T-helper 2 cell treated with Interferon-gamma antibody and Interleukin-4, amounts not matched to agents 100 ng/mL and 5 ng/mL, for 36 hours (primary cell): ENCODE measurements around the gene HYPK. TPM values are rescaled to one million over a fixed set of nuclear protein-coding genes. Genes with fewer than 3 reads are reported as not detected.

Experiments used
- intact Hi-C: fragments of 100-400 bp; cut with micrococcal nuclease; formaldehyde crosslinking; loops from one replicate; pipeline ENCODE4 v1.15.1; 2023
- total RNA-seq: library from RNA; stranded (reverse); gene quantifications from 2 replicates; pipeline ENCODE4 v1.2.3, GENCODE V29; 2022

HYPK gene, protein sequence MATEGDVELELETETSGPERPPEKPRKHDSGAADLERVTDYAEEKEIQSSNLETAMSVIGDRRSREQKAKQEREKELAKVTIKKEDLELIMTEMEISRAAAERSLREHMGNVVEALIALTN
- 15.4 and 18.4 TPM in 2 replicates for total RNA-seq

DNA sequence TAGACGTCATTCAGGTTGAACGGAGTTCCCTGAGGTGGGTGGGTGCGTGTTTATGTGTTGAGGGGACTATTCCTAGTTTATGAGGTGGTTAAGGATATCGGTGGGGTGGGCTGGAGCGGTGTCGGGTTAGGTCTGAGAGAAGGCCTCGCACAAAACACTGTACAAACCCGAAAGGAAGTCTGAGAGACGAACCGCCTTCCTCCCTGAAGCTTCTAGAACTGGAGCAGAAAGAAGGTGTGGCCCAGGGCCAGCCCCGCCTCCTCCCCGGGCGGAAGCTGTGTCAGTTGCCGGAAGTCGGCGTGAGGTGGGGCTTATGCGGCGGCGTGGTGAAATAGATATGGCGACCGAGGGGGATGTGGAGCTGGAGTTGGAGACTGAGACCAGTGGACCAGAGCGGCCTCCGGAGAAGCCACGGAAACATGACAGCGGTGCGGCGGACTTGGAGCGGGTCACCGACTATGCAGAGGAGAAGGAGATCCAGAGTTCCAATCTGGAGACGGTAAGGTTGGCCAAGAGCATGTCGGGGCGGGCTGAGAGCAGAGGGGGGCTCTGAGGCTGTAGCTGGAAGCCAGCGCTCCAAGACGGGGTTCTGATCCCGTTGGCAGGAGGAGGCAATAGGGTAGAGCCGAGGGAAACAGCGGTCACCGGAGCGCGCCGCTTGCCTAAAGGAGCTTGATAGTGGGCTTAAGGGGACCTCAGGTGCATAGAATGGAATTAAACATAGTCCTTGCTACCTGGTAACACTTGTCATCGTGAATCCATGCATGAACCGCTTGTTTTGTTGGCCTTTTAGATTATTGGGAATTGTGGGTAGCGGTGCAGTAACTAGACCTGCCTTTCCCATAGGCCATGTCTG is at the start of gene HYPK:
Gene HYPK, plus strand, starts transcription at position 314 of the 856 bp plus-strand sequence. Its CDS starts 24 bp downstream, at position 338.
- intact Hi-C loops: loop anchor here (1.0 kb wide), 2 partner anchors 8 to 24 kb away; partner anchors contain the start of genes MFAP1 and SERF2

DNA sequence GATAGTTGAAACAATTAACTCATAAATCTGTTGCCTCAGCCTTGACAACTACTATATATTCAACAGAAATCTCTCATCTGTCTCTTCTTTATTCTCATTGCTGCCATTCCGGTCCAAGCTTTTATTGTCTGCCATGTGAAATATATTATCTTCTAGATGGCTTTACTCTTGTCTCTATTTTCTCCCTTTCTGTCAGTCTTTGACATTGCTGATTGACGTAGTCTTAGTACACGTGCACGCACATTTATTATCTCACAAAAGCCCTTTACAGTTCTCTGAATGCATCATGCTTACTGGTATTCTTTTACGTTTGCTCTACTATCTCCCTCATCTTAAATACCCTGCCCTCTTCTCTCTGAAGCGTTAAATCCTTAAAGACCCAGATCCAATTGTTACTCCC is 48.5 kb upstream of the HYPK start:
- intact Hi-C loops: no loop called here

DNA sequence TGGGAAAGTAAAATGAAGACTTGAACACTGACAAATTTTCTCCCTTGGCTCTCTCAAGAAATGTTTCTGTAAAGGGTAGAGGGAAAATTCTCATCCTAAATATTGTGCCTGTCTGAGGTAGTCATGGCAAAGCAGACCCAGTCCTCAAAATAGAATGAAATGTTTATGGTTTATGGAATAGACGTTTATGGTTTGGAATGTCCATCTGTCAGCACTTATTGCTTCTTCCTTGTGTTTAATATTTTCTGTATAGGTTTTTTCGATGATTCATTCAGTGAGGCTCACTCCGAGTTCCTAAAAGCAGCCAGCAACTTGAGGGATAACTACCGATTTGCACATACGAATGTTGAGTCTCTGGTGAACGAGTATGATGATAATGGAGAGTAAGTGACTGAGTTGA is 37.6 kb upstream of the HYPK start:
- intact Hi-C loops: no loop called here

DNA sequence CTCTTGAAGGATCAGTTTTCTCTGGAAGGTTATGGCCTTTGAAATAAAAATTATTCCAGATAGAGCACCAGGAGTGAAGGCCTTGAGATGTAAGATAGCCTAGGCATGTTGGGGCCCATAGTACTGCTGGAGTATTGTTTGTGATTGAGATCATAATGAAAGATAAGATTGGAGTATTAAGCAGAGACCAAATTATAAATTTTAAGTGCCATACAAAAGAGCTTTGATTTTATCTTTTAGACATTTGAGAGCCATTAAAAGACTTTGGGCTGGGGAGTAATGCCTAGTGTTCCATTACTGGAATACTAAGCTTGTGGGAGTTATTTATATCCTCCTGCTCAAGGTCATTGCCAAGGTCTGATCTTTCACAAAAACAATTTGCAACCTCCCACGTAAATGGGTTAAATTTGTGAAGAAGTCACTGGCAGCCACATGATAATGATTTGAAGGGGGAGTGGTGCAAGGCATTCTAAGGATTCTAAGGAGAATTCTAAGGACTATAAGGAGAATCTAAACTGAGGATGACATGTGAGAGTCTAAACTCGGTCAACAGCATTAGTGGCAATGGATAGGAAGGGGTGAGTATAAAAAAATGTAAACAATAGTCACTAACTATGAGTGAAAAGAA is 36.5 kb upstream of the HYPK start:
- intact Hi-C loops: no loop called here

DNA sequence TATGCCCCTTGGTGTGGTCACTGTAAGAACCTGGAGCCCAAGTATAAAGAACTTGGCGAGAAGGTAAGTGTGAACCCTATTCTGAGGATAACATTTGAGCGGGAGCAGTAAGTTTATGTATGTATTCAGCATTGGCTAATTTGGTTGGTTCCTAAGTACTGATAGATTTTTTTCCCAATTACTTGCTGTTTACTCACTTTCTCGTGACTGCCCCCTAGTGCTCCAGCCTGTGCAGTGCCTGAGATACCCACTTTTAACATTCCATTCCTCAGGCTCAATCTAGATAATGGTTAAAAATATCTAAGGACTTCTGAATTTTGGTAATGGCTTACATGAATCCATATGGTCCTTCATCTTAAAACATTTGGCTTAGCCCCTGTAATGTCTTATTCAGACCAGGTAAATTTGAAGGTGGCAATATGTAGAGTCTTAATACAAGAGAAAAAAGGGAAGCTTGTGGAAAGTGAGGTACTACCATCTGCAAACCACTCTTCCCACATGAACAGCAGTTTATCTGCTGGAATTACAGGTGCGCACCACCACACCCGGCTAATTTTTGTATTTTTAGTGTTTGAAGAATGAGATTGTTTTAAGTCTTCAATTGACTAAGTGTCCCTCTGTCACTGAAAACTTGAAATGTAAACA is 30.7 kb upstream of the HYPK start:
- intact Hi-C loops: no loop called here

DNA sequence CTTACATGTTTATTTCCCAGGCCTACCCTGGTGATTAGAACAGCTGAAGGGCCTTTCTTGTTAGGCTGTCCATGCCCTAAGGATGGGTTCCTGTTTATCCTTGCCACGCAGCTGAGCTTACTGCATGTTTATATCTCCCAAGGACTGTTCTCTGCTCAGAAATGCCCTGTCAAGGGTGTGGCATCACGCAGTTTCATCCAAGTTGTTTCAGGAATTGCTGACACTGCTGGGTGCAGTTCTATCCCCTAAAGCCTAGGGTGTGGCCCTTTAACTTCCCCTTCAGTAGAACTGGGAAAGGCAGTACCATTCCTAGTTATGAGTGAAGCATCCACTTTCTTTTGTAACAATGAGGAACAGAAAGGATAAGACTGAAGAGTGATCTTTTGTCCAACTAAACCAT is 28.6 kb upstream of the HYPK start:
- intact Hi-C loops: no loop called here

DNA sequence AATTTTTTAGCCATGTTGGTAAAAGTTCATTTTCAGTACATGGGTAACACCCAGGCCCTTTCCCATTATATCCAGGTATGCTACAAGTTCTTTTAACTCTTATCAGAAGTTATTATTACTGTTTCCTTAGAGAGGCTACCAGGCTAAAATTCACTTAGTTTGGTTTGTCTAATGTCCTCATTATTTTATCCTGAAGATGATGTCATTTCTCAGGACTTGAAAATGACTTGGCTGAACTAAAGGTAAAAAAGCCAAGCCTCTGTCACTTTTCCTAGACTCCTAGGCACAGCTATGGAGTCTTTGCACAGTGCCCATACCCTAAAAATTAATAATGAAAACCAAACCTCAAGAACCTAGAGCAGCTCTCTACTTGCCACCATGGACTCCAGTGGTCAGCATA is 27.8 kb upstream of the HYPK start:
- intact Hi-C loops: no loop called here

DNA sequence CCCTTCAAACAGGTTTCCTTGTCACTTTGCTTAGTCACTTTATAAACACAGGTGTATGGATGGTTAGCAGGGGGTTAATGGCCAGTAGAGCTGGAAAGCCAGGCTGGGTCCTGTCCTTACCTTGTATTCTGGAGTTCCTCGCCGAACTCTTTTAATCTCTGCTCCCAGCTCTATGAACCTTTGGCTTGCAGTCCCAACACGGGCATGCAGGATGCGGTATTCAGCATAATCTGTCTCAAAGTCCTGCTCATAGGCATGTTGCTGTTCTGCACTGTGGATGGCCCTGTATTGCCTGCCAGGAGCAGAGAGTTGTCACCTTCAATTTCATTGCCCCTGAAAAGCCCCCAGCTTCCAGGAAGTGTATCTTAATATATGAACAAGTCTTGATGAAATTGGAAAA is 26.3 kb upstream of the HYPK start:
- intact Hi-C loops: no loop called here

DNA sequence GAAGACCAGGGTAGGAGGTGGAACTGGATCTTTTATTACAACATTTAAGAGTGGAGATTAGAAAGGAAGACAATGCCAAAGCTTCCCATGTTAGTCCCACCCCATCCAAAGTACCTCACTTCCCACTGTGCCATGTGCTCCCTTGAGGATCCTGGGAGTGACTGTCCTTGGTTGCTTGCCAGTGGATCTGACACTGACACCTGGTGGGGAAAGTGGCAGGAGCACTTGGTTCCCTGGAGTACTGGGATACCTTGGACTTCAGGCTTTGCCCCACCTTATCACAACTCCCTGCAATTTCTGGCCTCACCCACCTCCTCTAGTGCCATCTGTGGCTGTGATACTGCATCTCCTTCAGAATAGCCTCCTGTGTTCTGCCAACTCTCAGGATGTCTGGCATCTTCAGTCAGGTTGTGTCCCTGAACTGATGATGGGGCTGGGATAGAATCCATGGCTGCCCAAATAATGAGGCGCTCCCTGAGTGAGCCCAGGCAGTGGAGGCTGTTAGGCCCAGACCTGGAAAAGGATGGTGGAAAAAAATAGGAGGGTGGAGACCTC is 24.9 kb upstream of the HYPK start:
- intact Hi-C loops: no loop called here

DNA sequence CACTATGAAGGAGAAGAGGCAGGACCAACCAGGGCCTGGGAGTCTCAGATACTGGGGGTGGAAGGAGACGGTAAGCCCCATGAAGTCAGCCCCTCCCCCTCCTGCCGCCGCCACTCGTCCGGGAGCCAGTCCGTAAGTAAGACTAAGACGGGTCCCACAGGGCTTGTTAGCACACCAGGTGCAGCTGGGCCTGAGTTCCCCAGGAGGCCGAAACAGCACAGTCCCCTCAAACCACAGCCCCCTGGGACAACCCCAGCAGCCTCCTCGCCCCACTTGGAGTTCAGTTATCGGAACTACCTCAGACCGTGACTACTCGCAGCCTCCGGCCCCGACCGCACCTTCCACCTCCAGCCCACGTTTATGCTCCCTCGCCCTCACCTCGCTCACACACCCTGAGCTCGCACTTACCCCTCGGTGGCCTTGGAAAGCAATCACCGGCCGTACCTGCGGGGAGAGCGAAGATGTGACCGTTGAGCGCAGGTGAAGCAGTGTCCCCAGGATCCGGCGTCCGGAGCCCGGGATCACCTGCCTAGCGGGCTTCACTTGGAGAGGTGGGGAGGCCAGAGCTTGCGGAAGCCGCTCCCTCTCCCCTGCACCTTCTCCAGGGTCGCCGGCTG is 24.2 kb upstream of the HYPK start:
- intact Hi-C loops: loop anchor here (1.0 kb wide), 1 partner anchor 266 kb away; no protein-coding TSS in a partner anchor

DNA sequence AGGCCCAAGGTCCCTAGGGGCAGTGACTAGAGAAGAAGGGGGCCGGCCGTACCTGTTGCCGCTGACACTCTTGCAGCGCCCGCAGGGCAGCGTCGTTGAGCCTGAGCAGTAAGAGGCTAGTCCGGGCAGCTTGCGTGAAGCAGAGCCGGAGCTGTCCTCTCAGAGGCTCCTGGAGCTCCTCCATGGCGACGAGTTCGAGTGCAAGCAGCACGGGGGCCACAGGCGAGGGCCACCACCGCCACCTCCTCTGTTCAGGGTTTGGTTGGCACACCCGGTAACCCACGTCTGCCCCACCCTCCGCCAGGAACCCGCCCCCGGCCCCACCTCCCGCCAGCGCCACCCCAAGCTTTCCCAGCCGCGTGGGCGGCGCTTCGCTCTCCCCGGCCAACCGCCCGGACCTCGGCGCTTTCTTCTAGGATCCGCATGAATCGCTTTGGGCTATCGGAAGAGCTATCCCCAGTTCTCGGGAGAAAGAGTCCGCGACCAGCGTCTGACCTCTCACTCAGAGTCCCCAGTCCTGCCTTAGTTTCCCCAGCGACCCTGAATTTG is 23.6 kb upstream of the HYPK start, which contains the start of gene ELL3:
Gene ELL3, minus strand, starts transcription at position 249 of the 549 bp plus-strand sequence. Its CDS starts 65 bp downstream, at position 184.
- intact Hi-C loops: loop anchor here (1.0 kb wide), 3 partner anchors 16 to 266 kb away; partner anchors contain the start of gene SERF2

DNA sequence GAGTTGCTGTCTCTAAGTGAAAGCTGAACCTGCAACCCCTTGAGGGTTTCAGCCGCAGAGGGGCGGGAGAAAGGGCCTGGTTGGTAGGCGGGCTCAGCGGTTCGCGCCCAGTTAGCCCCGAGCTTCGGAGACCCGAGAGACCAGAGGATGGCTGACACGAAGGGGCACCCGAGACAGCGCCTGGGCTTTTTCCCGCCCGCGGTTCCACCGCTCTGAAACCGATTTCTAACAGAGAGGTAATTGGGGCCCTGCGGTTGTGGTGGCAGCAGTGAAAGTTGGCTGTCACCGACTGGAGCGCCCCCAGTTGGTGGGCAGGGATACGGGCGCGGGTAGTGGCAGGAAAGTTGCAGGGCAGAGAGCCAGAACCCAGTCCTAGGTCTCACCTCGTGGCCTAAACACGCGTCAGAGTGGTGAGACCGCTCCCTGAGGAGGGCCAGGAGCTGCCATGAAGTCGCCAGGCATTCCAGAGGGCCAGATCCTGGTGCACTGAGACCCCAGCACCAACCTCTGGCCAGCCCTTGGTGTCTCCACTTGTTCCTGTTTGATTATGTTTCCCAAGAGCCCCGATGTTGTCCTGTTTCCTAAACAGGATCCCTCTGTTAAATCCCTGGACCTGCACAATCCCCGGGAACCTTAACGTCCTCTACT is 23.0 kb upstream of the HYPK start:
- intact Hi-C loops: loop anchor here (1.0 kb wide), 2 partner anchors 15 to 49 kb away; partner anchors contain the start of gene SERF2

DNA sequence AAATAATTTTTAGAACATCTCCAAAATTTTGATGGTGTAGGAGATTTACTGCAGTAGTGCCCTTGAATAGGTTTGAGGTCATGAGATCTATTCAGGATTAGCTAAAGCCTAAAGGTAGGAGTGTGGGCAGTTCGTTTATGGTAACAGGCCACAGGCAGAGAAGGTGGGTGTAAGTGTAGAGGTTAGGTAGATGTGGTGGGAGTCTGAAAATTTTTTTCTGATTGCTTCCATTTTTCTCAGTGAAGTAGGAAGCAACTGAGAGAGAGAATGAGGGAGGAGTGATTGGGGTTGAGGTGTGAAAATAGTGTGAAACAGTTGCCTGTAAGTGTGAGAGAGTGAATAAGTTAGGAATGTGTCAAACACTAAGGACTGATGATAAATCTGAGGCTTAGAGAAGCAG is 21.4 kb upstream of the HYPK start:
- intact Hi-C loops: no loop called here

DNA sequence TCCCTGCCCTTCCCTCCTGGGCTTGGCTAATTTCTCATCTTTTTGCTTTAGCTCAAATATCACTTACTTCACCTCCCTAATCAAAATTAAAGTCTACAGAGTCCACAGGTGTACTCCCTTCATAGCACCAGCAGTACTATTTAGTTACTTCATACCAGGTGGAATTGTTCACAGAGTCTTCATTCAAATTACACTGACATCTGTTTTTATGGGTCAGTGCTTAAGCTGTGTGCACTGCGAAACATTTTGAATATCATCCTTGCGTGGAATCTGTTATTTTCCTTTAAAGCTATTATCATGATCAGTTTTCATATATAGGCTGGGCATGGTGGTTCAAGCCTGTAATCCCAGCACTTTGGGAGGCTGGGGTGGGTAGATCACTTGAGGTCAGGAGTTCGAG is 11.0 kb upstream of the HYPK start:
- intact Hi-C loops: no loop called here

DNA sequence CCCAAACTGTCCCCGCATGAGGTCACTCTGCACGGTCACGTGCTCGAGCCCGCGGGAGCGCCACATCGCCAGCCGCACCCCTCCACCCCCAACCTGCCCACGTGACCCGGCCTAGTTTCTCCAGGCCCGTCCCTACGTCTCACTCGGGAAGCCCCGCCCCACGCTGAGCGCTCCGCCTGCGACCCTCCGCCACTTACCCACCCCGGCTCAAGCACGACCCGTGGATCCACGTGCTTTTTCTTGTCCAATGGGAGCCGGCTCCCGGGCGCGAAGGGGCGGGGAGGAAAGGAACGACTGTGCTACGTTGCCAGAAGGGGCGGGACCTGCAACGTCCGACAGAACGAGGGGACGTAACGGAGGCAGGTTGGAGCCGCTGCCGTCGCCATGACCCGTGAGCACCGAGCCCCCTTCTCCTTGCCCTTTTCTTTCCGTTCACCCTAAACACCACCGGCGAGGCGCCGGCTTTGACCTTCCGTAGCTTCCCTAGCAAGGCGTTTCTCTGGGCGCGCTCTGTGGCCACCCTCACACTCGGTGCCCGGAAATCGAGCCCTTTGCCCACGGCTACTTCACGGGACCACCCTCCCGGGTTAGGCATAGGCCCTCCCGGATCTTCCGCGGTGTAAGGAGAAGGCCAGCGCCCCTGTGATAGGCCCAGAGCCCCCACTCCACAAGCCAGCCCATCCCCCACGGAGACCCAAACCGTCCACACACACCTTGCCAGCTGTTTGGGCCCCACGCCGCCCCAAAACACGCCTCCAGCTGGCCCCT is 8.2 kb upstream of the HYPK start, which contains the start of gene SERF2:
Gene SERF2, plus strand, starts transcription at position 328 of the 768 bp plus-strand sequence. Its CDS starts 57 bp downstream, at position 385.
- intact Hi-C loops: loop anchor here (1.0 to 5.0 kb wide), 5 partner anchors 8 to 280 kb away; partner anchors contain the start of genes HYPK, MFAP1 and SERINC4

DNA sequence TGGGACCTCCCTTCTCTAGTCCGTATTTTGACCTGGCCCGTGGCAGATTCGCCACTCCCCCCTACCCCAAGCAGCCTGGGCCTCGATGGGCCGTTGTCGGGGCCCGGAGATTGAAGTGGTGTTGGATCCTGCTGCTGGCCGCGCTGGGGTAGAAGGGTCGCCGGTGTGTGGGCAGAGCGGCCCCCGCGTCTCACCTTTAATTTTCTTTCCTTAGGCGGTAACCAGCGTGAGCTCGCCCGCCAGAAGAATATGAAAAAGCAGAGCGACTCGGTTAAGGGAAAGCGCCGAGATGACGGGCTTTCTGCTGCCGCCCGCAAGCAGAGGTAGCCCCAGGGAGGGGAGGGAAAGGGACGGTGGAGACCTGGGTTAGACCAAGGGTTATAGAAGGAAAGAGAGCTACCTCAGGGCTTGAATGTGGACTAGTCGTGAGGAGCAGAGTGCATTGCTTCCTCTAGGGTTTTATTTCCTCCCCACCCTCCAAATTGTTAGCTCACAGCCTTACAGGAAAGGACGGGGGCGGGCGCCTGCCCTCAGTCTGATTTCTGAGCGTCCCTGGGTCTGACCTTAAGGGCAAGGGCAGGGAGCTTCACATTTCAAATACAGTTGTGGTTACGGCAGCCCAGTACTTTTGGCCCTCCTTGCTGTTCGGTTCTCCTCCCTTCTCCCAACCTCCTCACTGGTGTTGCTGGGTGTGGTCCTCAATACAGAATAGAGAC is 7.5 kb upstream of the HYPK start:
- intact Hi-C loops: loop anchor here (1.0 to 5.0 kb wide), 5 partner anchors 7 to 281 kb away; partner anchors contain the start of genes HYPK, MFAP1 and SERINC4

DNA sequence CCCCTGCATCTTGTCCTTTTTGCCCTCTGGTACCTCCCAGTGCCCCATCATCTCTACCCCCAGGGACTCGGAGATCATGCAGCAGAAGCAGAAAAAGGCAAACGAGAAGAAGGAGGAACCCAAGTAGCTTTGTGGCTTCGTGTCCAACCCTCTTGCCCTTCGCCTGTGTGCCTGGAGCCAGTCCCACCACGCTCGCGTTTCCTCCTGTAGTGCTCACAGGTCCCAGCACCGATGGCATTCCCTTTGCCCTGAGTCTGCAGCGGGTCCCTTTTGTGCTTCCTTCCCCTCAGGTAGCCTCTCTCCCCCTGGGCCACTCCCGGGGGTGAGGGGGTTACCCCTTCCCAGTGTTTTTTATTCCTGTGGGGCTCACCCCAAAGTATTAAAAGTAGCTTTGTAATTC is 6.8 kb upstream of the HYPK start:
- intact Hi-C loops: loop anchor here (5.0 kb wide), 1 partner anchor 281 kb away; no protein-coding TSS in a partner anchor
